HG02610 (cell line): Measurements from ENCODE around the gene CAPNS2.
"Not testable (repeated sequence)": the region's sequence is repeated elsewhere in the genome, so short reads cannot be mapped to it uniquely, and the experiment has no call there.

ENCODE experiments used
- ATAC-seq: cut with Tn5 transposase; IDR thresholded peaks from one replicate; pipeline ENCODE4 v1.9.1; 2021; ENCODE audit warnings: mild to moderate bottlenecking, moderate library complexity; ENCODE audit not compliant: unreplicated experiment

CAPNS2 gene

DNA sequence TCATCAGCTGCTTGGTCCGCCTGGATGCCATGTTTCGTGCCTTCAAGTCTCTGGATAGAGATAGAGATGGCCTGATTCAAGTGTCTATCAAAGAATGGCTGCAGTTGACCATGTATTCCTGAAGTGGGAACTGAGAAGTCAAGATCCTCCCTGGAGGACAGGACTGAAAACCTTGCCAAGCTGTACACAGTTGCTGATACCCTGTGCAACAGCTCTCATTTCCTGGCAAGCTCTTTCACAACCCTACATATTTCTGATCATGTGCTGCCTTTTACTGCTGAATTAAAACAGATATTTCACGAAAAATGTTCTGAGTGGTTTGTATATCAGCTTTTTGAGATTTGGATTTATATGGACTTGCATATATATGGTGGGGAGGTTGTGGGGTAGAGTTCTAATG is 898 bp downstream of the CAPNS2 start:
- ATAC-seq, result no peak

DNA sequence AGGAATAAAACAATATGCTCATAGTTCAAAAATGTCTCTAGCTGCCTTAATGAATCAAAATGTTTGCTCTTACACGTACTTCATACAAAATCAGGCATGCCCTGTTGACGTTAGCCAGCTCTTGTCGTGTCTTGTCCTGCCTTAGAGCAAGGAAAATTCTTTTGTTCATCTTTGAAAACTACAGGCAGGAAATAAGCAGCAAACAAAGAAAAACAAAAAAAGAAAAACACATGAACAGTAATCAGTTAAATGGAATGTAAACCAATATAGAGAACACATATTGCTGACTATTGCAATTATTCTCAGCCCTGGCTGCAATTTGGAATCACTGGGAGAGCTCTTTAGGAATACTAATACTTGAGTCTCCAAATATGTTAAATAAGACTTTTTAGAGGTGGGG is 1.7 kb downstream of the CAPNS2 start:
- no peak for ATAC-seq

DNA sequence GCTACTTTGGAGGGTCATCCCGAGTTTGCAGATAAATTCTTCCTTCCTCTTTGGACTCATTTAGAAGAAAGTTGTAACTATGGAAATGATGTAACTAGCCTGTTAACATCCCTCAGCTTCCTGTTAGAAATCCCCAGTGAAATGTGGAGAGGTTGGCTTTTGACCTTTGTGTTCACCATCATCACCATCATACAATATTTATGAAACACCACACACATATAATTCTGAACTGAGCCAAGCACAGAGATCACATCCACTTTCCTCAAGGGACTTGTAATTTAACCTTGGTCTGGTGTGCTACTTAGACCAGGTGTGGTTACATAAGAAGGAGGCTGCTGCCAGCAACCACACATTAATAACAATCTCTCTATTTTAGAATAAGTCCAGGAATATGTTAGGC is 2.5 kb downstream of the CAPNS2 start:
- no peak for ATAC-seq

DNA sequence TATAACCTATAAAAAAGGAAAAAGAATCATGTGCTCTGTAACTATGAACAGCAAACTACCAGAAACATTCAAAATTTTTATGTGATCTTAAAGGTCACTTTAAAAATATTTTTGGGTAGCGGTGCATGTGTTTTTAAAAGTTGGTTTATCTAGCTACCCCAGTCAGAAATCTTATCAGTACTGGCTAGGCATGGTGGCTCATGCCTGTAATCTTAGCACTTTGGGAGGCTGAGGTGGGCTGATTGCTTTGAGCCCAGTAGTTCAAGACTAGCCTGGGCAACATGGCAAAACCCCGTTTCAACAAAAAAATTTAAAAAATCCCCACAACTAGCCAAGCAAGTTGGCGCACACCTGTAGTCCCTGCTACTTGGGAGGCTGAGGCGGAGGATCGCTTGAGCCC is 3.7 kb downstream of the CAPNS2 start:
- no peak for ATAC-seq

DNA sequence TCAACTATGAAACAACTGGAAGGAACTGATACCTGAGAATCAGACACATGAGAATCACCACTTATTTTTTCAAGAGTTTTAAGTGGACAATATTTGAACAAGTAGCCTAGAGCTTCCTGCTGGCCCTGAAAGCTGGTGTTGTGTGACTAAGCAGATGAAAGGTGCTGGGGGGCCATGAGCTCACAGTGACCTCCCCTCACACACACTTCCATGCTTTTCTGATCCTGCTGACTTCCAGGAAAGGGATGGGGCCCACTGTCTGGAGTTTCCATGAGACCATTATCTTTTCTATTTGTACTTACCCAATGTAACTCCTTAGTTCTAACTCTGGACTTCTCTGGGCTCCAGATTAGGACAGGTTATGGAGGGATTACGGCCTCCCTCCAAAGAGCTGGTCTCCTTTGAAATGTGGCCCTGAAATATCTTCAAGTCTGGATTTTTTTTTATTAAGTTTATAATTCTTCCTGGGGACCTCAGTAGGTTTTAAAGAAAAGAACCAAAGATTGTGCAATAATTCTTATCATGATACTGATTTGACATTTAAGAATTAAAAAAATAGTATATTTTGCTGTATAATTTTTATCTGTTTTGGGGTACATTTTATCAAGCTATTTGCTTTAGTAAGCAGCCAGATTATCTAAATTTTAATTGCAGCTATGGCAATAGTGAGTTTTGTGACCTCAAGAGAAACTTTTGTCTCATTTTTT is 4.9 kb downstream of the CAPNS2 start:
- ATAC-seq, result no peak

DNA sequence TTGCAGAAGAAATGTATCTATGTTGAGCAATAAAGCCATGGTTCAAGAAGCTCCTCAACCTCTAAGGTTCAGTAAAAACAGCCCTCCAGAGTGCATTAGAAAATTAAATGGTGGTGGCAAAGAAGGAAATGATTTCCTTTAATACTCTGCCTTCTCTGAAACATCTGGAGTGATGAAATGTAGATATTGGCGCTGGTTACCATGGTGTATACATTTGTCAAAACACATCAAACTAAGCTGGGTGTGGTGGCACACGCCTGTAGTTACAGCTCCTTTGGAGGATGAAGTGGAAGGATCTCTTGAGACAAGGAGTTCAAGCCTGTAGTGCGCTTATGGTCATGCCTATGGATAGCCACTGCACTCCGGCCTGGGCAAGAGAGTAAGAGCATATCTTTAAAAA is 6.0 kb downstream of the CAPNS2 start:
- ATAC-seq, result no peak

DNA sequence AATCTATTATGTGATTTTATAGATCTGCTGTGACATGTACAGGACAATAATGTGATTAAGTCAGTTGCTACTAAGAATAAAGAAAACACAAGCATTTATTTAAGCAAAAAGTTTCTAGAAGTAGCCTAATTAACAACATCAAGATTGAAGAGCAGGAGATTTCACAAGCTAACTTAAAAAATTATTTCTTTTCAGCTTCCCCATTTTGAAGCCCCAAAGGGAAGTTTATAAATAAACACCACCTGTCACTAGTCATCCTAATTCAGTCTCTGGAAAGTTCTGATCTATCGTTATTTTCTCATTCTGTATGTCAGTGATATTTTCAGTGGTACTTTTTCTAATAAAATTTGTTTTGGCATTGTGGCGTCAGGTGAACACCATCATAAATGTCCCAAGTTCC is 8.3 kb downstream of the CAPNS2 start:
- ATAC-seq, result no peak

DNA sequence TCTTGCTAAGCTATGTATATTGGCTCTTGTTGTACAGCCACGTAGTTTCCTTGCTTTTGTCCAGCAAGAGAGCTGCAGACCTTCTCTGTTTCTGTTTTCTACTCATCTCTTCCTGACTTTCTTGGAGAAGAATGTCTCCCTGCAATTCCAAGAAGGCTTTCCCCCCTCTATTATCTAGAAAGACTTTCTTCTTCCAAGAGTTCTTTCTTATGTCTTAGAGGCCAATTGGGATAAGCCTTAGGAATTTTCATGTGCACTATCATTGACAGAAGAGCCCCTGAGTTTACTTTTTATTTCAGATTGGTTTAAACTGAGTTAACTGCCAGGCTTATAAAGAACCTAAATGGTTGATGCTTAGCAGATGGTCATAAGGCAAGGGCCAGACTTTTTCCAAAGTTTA is 9.0 kb downstream of the CAPNS2 start:
- no peak for ATAC-seq

DNA sequence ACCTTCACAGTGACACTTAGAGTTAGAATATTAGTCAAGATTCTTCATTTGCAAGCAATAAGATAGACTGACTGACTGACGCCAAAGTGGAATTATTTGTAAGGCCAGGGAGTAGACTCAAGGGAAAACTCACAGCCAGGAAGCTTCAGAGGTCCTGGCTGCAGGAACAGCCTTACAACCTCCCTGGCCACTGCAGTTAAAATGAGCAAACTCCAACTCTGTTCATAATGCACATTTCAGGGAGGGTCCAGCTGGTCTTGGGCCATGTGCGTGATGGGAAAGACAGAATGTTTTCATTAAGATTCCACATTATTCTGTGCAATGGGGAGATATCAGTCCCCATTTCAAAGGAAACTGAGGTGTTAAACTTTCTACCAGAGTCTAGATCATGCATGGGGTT is 9.9 kb downstream of the CAPNS2 start:
- ATAC-seq, result no peak

DNA sequence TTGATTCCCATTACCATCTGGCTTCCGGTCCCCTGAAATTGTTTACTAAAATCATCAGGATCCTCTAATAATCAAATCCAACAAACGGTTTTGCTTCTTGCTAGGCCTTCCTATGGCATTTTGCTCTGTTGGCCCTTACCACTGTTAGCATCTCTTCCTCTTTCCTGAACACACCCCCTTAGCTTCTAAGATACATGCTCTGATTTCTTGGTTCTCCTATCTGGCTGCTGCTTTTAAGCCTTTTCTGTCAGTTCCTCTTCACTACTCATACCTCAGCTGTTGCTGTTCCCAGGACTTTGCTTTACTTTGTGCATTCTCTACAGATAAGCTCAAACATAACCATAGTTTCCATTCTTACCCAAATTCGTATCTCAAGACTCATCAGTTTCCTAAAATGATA is 11.4 kb downstream of the CAPNS2 start:
- no peak for ATAC-seq

DNA sequence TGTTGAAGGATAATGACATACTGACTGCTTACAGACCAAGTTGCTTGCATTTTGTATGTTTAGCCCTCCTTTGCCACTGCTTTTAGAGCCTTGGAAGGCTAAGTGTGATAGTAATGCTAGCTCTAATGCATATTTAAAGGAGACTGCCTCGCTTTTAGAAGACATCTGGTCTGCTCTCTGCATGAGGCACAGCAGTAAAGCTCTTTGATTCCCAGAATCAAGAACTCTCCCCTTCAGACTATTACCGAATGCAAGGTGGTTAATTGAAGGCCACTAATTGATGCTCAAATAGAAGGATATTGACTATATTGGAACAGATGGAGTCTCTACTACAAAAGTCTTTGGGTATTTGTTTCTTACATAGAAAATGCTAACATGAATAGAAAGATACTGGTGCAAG is 19.1 kb downstream of the CAPNS2 start:
- no peak for ATAC-seq

DNA sequence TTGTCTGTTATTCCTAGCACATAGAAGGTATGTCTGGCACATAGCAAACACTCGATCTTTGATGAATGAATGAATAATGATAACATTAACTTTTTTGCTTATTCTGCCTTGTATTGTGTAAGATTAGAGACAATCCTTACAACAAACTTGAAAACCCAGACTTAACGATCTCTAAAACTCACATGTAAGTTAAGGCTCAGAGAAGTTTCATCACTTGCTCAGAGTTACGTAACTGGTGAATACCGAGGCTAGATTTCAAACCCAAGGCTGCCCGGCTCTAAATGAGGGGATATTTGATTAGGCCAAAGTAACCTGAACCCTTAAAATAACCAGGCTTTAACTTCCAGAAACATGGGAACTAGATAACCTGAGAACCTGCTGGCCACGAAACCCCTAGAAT is 22.3 kb downstream of the CAPNS2 start:
- ATAC-seq, result no peak

DNA sequence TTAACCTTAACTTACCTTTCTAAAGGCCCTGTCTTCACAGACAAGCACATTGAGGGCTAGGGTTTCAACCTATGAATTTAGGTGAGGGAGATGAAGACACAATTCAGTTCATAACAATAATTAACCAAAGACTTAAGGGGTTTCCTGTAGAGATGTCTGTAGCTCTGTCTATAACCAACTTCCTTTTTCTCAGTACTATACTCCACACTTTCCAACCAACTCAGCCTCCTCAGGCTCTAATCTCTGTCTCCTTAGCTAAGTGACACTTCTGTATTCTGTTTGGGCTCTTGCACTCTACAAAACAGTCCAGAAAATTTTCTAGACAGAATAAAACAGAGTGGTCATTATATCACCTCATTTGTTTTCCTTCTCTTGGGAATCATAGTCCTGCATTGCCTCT is 25.8 kb downstream of the CAPNS2 start:
- ATAC-seq, result no peak

DNA sequence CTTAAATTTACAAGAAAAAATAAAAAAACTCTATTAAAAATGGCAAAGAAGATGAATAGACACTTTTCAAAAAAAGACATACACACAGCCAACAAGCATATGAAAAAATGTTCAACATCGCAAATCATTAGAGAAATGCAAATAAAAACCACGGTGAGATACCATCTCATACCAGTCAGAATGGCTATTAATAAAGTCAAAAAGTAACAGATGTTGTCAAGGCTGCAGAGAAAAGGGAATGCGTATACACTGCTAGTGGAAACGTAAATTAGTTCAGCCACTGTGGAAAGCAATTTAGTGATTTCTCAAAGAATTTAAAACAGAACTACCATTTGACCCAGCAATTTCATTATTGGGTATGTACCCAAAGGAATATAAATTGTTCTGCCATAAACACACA is 31.4 kb downstream of the CAPNS2 start:
- ATAC-seq, result no peak

DNA sequence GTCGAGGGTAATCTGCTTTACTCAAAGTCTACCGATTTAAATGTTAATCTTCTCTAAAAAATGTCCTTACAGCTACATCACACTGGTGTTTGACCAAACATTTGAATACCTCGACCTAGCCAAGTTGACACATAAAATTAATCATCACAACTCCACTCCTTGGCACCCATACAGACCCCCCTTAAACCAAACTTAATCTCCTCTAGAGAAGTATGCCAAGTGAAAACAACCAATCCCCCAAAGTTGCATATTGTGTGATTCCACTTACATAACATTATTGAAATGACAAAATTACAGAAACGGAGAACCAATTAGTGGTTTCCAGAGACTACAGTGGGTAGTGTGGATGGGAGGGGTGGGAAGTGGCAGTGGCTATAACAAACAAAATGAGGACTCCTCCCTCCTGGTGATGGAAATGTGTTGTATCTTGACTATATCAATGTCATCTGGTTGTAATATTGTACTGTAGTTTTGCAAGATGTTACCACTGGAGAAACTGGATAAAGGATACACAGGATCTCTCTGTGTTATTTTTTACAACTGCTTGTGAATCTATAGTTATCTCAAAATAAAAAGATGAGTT is 39.4 kb downstream of the CAPNS2 start:
- ATAC-seq, result no peak

DNA sequence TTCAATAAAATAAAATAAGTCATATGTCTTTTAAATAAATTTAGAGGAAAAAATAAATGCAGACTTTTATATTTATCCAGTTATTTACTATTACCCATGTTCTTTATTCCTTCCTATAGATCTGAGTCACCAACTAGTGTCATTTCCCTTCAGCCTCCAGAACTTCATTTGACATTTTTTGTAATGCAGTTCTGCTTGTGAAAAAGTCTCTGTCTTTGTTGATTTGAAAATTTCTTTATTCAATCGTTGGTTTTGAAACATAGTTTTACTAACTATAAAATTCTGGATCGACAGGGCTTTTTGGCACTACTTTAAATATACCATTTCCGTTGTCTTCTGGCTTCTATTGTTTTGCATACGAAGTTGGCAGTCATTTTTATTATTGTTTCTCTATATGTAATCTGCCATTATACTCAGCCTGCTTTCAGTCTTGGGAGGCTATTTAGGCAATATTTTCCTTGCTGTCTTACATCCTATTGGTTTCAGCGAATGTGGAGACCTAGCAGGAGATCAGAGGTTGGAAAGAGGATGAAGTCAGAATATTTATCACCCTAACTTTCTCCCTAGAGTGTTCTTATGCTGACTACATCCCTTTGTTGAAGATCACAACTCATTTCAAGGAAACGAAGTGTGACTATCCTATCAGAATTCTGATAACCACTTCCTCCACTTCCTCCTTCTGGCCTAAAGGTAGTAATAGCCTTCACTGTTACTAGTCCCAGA is 47.3 kb downstream of the CAPNS2 start:
- no peak for ATAC-seq

DNA sequence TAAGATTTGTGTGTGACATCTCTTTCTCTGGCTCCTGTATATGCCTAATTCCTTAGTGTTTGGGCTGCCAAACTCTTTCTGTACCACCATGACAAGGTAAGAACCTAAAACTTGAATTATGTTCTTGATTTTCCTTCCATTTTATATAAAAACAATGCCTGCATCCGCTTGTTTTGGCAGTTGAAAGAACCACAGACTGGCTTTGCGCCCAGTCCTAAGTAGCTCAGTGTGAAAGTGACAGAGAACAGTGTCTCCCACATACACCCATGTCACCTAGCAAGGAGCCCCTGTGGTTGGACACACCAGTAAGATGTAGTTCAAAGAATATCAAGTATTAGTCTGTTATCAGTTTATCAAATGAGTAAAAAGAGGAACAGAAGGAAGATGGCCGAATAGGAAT is 48.6 kb downstream of the CAPNS2 start:
- no peak for ATAC-seq

DNA sequence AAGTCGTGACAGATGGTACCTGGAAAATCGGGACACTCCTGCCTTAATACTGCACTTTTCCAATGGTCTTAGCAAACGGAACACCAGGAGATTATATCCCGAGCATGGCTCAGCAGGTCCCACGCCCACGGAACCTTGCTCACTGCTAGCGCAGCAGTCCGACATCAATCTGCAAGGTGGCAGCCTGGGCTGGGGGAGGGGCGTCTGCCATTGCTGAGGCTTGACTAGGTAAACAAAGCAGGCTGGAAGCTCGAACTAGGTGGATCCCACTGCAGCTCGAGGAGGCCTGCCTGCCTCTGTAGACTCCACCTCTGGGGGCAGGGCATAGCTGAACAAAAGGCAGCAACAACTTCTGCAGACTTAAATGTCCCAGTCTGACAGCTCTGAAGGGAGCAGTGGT is 49.2 kb downstream of the CAPNS2 start:
- not testable (repeated sequence) for ATAC-seq
